GM18907 (cell line): ENCODE results near the gene CD84.
A peak's percentile ranks its signal among the peaks of the same experiment; 100 is the strongest.
"Not testable (repeated sequence)": the region's sequence is repeated elsewhere in the genome, so short reads cannot be mapped to it uniquely, and the experiment has no call there.

ENCODE experiments used
- ATAC-seq: cut with Tn5 transposase; IDR thresholded peaks from one replicate; pipeline ENCODE4 v1.9.1; 2021; ENCODE audit warnings: mild to moderate bottlenecking, moderate library complexity; ENCODE audit not compliant: unreplicated experiment

CD84 gene

GRCh38 chr1:160610569-160611242 is 31.4 kb upstream of the CD84 start:
- ATAC-seq: no peak

- ATAC-seq: no peak
Measured at GRCh38 chr1:160608941-160609340, 29.6 kb upstream of the CD84 start.

GRCh38 chr1:160608514-160608913 is 29.2 kb upstream of the CD84 start:
- ATAC-seq: no peak

- no peak for ATAC-seq
Measured at GRCh38 chr1:160608057-160608456, 28.8 kb upstream of the CD84 start.

GRCh38 chr1:160607672-160608032 is 28.4 kb upstream of the CD84 start:
- ATAC-seq: no peak

GRCh38 chr1:160607011-160607671 is 27.8 kb upstream of the CD84 start:
- peak; percentile 69 for ATAC-seq

- ATAC-seq: peak; percentile 19
Measured at GRCh38 chr1:160606611-160607010, 27.3 kb upstream of the CD84 start.

GRCh38 chr1:160605792-160606479 is 26.6 kb upstream of the CD84 start:
- ATAC-seq: no peak

- ATAC-seq: no peak
Measured at GRCh38 chr1:160605205-160605604, 25.9 kb upstream of the CD84 start.

- ATAC-seq: no peak
Measured at GRCh38 chr1:160597705-160598104, 18.4 kb upstream of the CD84 start.

- no peak for ATAC-seq
Measured at GRCh38 chr1:160597051-160597450, 17.8 kb upstream of the CD84 start.

GRCh38 chr1:160590488-160590887 is 11.2 kb upstream of the CD84 start:
- no peak for ATAC-seq

- no peak for ATAC-seq
Measured at GRCh38 chr1:160588468-160588867, 9.2 kb upstream of the CD84 start.

GRCh38 chr1:160584784-160585183 is 5.5 kb upstream of the CD84 start:
- ATAC-seq: no peak

- ATAC-seq: not testable (repeated sequence)
Measured at GRCh38 chr1:160582976-160583375, 3.7 kb upstream of the CD84 start.

- no peak for ATAC-seq
Measured at GRCh38 chr1:160581961-160582360, 2.7 kb upstream of the CD84 start.

GRCh38 chr1:160580221-160580812 is 1.0 kb upstream of the CD84 start:
- no peak for ATAC-seq

- ATAC-seq: no peak
Measured at GRCh38 chr1:160578525-160579191, 638 bp downstream of the CD84 start.

- ATAC-seq: no peak
Measured at GRCh38 chr1:160578175-160578524, 1.1 kb downstream of the CD84 start.

GRCh38 chr1:160577671-160578070 is 1.6 kb downstream of the CD84 start:
- no peak for ATAC-seq

- no peak for ATAC-seq
Measured at GRCh38 chr1:160576884-160577283, 2.4 kb downstream of the CD84 start.
